ENCODE data around the gene CUL2.
"Not testable (repeated sequence)": the region's sequence is repeated elsewhere in the genome, so short reads cannot be mapped to it uniquely, and the experiment has no call there.

GRCh38 chr10:35080261-35080660 lies 9.9 kb downstream of the CUL2 start:
- not testable (repeated sequence) for TF ChIP-seq CTCF (IDR thresholded peaks at IDR 0.05; ENCODE audit: low read depth, low read length, poor library complexity, severe bottlenecking); EZH2phosphoT487 (IDR thresholded peaks at IDR 0.05; ENCODE audit: borderline replicate concordance, low read length)

All from DOHH2 (cell line).